Measurements from ENCODE around the gene BPTF.
"Not testable (repeated sequence)": the region's sequence is repeated elsewhere in the genome, so short reads cannot be mapped to it uniquely, and the experiment has no call there.

The BPTF gene

DNA sequence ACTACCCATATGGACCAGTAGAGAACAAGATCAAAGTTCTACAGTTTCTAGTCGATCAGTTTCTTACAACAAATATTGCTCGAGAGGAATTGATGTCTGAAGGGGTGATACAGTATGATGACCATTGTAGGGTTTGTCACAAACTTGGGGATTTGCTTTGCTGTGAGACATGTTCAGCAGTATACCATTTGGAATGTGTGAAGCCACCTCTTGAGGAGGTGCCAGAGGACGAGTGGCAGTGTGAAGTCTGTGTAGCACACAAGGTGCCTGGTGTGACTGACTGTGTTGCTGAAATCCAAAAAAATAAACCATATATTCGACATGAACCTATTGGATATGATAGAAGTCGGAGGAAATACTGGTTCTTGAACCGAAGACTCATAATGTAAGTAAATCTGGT is 29.1 kb downstream of the BPTF start:
- ChIA-PET CTCF (interaction anchor here (0.9 to 2.1 kb wide), 3 partner anchors 8 to 54 kb away, joined by 4 to 7 read pairs (median 4); no protein-coding TSS in a partner anchor), POLR2A (no interaction called here)
- TF ChIP-seq, protein P1, sequence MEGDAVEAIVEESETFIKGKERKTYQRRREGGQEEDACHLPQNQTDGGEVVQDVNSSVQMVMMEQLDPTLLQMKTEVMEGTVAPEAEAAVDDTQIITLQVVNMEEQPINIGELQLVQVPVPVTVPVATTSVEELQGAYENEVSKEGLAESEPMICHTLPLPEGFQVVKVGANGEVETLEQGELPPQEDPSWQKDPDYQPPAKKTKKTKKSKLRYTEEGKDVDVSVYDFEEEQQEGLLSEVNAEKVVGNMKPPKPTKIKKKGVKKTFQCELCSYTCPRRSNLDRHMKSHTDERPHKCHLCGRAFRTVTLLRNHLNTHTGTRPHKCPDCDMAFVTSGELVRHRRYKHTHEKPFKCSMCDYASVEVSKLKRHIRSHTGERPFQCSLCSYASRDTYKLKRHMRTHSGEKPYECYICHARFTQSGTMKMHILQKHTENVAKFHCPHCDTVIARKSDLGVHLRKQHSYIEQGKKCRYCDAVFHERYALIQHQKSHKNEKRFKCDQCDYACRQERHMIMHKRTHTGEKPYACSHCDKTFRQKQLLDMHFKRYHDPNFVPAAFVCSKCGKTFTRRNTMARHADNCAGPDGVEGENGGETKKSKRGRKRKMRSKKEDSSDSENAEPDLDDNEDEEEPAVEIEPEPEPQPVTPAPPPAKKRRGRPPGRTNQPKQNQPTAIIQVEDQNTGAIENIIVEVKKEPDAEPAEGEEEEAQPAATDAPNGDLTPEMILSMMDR (IDR thresholded peaks at IDR 0.05; ENCODE audit: control extremely low read depth, extremely low read depth, low read depth, missing control alignments), result no peak
- no peak for DNase-seq (ENCODE audit: extremely low spot score)

DNA sequence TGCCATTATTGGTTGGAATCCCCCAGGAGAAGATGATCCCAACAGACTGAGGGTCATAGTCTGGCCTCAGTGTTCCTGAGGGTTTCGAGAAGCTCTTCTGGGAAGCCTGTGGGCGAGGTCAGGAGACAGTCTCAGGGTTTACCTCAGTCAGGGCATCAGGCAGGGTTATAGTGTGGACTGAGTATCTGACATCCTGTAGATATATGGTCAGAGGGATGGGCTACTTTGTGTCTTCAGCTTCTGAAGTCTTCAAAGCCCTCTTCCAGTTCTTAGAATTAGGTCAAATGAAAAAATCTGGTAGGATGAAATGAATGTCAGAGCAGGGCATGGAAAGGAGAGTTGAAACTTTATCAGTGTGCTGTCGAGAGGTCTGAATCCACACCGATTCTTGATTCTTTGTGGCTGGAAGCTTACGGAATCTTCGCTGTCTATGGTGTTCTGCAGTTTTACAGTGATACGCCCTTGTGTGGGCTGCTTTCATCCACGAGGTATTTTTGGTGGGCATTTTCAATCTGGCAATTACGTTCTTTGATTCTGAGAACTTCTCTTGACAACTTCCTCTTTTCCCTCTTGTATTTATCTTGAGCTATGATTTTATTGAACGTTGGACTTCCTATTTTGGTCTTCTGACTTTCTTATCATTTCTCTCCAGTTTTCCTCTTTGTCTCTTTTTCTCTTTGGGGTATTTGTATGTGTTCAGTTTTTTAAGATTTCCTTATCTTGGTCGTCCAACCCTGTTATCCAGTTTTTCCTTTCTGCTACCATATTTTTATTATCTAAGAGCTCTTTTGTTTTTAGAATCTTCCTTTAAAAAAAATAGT is 30.4 kb downstream of the BPTF start:
- ChIA-PET CTCF (interaction anchor here (0.6 to 2.4 kb wide), 12 partner anchors 9 to 608 kb away, joined by 3 to 7 read pairs (median 3); no protein-coding TSS in a partner anchor), POLR2A (no interaction called here)
- no peak for DNase-seq (ENCODE audit: extremely low spot score)
- TF ChIP-seq, protein P1 (IDR thresholded peaks at IDR 0.05; ENCODE audit: control extremely low read depth, extremely low read depth, low read depth, missing control alignments), result no peak

DNA sequence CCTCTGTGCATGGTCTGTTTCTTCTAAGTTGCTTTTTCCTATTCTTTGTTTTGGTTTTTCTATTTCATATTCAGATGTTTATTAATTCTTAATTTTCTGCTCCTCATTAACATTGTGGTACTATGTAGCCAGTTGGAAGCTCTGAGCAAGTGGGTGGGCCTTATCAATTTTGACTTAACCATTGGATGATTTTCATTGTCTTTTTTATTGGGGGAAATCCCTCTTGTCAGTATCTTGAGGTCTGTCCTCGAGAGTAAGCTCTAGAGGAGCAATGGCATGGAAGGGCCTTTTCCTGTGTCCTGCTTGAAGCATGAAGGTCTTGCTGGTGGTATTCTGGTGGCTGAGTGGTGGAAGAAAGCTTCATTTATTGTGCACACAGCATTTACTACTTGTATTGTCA is 31.1 kb downstream of the BPTF start:
- POLR2A ChIA-PET, result not testable (repeated sequence)

DNA sequence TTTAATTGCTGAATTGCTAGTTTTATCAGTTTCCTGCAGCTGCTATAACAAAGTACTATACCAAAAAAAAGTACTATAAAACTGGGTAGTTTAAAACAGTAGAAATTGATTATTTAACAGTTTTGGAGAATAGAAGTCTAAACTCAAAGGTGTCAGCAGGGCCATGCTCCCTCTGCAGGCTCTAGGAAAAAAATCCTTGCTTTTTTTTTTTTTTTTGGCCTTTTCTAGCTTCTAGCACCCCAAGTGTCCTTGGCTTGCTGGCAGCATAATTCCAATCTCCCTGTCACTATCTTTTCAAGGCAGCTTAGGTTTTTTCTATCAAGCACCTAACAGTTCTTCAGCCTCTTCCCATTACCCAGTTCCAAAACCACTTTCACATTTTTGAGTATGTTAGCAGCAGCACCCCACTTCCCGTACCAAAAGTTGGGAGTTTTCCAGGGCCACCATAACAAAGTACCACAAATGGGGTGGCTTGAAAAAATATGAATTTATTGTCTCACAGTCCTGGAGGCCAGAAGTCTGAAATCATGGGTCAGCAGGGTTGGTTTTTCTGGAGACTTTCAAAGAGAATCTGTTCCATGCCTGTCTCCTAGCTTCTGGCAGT is 37.4 kb downstream of the BPTF start:
- ChIA-PET CTCF (interaction anchor here (0.8 to 0.9 kb wide), 3 partner anchors 14 to 127 kb away, joined by 3 to 4 read pairs (median 4); no protein-coding TSS in a partner anchor), POLR2A (interaction anchor here (0.6 kb wide), 1 partner anchor 79 kb away, joined by 3 read pairs; no protein-coding TSS in a partner anchor)
- no peak for DNase-seq (ENCODE audit: extremely low spot score)
- TF ChIP-seq, protein P1 (IDR thresholded peaks at IDR 0.05; ENCODE audit: control extremely low read depth, extremely low read depth, low read depth, missing control alignments), result no peak

More for the DNA sequence above, 31.1 kb downstream of the BPTF start:
- not testable (repeated sequence) for DNase-seq (ENCODE audit: extremely low spot score)
- CTCF ChIA-PET, result interaction anchor here (0.6 to 2.4 kb wide), 9 partner anchors 9 to 608 kb away, joined by 3 to 7 read pairs (median 3); no protein-coding TSS in a partner anchor

DNA sequence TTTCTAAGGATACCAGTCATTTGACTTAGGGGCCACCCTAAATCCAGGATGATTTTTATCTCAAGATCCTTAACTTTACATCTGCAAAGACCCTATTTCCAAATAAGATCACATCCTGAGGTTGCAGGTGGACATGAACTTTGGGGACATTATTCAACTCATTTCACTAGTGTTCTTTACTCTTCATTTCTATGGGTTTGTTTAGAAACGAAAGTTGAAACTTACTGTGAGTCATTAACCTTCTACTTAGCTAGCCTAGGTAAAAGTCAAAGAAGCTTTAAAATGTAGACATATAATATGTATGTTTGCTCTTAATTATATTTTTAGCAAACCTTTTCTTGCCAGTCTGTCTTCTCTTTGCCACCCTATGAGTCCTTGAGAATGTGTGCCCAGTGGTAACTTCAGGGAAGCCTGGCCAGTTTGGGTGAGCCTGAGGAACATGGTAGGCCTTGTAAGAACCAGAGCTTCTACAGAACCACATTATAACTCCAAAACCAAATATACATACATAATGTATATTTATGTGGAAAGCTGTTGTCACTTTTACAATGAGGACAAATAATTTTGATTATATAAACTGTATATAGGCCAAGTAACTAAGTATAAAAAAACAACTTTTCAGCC is 38.4 kb downstream of the BPTF start:
- ChIA-PET POLR2A (interaction anchor here (0.6 kb wide), 1 partner anchor 169 kb away, joined by 3 read pairs; no protein-coding TSS in a partner anchor), CTCF (no interaction called here)
- TF ChIP-seq, protein P1 (IDR thresholded peaks at IDR 0.05; ENCODE audit: control extremely low read depth, extremely low read depth, low read depth, missing control alignments), result no peak
- DNase-seq (ENCODE audit: extremely low spot score), result peak; percentile 38

DNA sequence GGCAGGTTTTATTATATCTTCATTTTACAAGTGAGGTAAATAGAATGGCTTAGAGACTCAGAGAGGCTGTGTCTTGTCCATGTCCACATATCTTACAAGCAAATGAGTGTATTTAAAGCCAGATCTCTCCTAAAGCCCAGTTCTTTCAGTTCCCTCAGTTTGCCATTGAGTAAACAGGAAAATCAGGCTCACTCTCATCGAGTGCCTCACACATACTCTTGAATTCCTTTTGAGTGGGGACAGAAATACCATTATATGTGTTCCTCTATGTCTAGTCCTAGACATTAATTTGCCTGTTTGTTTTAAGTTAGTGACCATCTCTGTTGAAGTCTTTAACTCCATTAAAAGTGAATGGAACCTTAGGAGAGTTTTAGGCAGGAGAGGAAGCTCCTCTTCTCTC is 40.1 kb downstream of the BPTF start:
- ChIA-PET POLR2A (no interaction called here), CTCF (interaction anchor here (1.1 to 1.7 kb wide), 2 partner anchors 9 to 99 kb away, joined by 3 read pairs; no protein-coding TSS in a partner anchor)
- DNase-seq (ENCODE audit: extremely low spot score), result no peak
- TF ChIP-seq, protein P1 (IDR thresholded peaks at IDR 0.05; ENCODE audit: control extremely low read depth, extremely low read depth, low read depth, missing control alignments), result no peak
